GM21390 (cell line): ENCODE measurements around the gene GNAI1.

Source experiments
- ATAC-seq: cut with Tn5 transposase; IDR thresholded peaks from one replicate; pipeline ENCODE4 v1.9.1; 2021; ENCODE audit not compliant: unreplicated experiment

Gene GNAI1

DNA sequence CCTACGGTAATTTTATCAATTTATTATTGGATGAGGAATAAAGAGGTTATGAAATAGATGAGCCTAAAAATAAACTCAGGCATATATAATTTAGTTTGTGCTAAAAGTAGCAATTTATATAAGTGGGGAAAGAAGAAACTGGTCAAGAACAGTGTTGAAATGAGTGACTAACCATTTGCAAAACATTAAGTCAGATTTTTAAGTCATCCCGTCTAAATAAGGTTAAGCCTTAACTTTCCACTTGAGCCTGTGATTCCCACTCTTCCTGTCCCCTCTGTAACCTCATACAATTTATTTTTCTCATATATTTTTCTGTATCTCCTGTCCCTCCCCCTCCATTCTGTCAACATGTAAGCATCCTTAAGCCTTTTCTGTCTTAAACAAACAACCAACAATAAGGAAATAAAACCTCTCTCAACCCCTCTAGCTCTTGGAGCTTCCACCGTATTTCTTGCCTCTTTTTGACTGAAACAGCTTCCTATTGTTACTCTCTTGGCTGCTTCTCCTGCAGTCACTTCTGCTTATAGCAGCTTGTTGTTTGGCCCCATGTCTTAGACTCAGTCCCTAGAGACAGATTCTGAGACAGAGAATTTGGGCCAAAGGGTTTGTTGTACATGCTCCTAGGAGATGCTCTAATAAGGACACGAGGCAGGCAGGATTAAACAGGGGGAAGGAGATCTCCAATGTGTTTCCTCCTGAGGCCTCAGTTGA is 109.7 kb downstream of the GNAI1 start:
- ATAC-seq = no peak

DNA sequence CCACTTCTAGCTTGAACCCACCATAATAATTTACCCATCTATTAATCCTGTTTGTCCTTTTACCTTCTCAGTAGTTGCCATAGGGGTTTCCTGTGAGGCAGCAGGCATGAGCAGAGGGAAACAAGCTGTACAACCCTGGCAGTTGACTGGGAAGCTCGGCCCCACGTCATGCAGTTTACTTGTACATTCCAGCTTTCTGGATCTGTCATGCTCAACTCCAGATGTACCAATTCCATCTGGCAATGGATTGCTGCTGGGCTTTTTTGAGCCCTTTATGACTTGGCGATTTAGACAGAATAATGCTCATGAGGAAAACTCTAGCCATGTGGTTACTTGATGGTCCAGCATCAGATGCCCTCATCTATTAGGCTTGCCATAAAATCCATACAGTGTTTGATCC is 112.5 kb downstream of the GNAI1 start:
- ATAC-seq = no peak

DNA sequence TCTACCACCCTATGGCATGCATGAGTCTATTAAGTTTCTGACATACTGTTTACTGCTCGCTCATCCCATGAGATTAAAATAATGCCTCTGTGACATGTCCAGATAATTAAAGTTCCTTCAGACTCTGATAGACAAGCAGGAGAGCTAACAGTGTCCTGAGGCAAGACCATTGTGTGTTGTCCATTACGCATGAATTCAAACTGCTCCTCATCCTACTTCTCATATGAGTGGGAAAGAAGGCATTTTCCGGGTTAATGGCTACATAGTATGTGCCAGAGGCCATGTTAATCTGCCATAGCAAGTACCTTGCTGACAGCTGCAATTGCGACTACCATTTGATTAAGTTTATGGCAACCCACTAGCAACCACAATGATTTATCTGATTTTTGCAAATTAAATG is 113.3 kb downstream of the GNAI1 start:
- no peak for ATAC-seq

DNA sequence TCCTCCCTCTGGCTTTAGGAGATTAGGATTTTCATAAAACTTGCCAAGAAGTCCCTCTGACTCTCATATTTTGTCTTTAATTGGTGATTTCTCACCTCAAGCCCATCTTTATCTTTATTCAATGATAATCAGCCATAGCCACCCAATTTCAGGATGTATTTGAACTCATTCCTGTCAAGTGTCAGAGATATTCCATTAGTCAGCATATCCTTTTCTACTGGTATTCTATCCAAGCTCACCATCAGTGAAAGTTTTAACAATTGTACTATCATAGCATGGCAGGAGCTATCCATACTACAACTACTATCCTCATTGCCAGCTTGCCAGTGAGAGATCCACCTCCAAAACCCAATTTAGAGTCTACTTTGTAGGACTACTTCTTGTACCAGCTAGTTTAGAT is 114.6 kb downstream of the GNAI1 start:
- ATAC-seq = no peak

DNA sequence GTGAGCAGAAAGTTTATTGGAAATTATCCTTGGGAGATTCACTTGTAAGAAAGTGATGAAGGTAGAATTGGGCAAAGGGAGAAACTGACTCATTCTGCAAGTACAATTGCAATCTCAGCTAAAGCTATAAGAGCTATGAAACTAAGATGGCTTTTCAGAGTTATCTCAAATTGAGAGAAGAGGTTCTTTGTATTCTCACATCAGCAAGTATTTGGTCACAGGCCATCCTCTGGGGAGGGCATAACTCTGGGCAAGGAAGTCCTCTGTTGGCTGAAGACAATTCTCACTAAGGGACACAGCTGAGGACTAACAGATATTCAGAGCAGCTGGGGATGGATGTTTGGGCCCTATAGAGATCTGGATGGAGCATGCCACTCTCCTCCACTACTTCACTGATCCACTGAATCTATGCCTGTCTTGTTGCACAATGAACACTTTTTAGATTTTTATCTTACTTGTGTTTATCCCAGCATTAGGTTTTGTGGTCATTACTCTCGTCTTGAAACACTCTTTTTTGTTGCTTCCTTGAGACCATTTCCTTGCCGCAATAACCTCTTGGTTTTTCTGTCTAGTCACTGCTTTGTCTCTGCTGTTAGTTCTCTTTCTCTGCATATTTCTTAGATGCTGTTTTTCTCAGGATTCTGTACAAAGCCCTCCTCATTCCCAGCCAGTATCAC is 115.1 kb downstream of the GNAI1 start:
- no peak for ATAC-seq

DNA sequence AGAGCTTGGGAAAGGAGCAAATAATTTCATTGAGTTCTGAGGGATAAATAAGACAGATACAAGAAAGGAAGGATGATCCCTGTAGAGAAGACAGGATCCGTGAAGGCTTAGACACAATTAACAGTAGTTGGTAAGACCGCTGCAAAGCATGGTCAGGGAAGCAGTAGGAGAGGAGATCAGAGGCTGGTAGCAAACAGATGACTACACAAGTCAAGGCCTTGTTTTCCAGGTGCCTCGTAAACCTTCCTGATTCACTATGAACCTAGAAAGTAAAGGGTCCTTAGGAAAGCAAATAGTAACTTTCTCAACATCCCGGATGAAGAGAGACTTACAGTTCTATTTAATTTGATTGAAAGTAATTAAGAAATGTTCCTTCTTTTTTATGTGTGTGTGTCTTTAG is 118.6 kb downstream of the GNAI1 start:
- ATAC-seq = no peak

DNA sequence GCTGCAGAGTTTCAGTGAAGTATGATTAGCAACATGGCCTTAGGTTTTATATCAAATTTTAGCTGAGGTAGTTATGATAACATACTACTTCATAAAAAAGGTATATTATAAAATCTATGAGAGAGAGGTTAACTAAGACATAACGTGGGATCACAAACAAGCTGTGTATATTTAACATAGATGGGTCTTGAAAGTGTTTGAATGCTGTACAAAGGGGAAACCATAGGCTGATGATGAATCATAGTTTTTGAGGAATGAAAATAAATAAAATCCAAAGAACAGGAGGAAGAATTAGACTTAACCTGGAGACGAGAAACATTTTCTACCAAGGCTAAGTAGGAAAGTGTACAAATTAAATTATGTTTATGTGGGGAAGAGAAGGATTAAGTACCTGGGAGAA is 119.0 kb downstream of the GNAI1 start:
- ATAC-seq = no peak

DNA sequence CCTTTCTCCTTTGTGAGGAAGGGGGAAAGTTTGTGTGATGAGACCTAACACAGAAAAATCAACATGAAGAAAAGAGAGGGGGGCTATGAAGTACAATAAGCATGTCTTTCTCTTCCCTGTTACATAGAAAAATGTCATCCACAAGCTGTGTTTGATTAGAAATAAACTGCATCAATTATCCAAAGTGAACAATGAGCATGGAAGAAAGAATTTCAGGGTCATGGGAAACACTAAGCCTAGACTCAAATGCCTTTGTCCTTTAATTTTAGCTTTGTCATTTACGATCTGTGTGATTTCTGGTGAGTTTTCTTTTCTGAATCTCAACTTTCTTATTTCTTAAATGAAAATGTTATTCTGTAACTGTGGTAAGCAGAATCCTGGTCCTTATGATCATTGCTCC is 121.0 kb downstream of the GNAI1 start:
- no peak for ATAC-seq

DNA sequence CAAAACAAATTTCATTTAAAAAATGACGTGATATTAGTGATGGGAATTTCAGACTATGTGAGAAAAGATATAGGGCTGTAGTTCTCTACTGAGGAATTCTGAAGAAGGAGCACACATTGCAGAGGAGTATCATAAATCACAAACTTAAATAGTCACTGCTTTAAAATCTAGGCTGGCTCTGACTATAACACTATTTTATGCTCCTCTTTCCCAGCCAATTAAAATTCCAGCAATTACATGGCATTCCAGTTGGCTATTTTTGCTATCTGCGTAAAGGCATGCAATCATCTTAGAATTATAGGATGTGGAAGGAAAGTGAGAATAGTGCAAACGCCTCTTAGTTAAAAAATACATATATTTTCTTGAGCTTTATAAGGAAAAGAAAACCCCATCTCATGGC is 123.1 kb downstream of the GNAI1 start:
- ATAC-seq = no peak

DNA sequence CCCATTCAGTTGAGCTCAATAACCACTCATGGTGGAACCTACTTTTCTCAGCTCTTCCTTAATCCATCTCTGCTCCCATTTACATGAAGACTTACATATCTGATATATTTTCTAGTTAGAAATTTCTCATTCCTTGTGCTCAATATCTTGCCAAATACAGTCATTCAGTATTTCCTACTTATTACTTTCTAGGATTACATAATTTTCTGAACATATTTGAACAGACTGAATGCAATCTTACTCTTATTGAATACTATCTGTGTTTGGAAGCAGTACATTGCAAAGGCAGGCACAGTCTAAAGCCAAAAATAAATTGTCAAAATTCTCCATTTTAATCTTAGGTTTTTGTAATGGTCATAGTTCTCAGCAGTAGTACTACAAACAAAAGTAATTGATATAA is 126.0 kb downstream of the GNAI1 start:
- no peak for ATAC-seq

DNA sequence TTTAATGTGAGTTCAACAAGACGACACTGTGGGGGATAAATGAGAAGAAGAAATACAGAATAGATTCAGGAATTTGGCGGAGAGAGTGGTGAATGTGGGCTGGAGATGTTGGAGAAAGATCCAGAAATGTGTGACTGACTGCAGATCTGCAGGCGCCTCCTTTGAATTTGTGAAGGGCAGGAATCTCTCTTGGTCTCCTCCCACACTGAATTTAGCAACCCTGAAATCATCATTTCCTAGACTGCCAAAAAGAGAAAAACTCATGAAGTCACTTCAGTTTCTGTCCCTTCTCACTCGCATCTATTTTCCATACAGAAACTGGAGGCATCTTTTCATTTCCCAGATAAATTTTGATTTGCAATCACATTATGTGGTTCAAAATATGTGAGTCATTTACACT is 128.7 kb downstream of the GNAI1 start:
- no peak for ATAC-seq

DNA sequence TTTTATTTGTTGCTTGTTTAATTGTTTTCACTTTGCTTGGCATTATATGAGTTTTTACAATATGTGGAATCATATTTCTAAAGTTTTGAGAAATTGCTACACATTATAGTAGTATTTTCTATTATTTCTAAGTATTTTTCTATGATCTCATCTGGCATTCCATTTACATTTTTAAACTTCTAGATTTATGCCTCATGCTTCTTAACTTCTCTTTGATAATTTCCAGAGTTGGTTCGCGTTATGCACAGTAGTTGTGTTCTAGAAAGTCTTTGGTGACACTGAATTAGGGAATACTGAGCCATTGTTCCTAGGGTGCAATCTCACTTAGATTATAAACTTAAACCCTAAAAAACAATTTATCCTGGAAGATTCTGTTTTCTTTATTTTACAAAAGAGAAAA is 129.2 kb downstream of the GNAI1 start:
- no peak for ATAC-seq

DNA sequence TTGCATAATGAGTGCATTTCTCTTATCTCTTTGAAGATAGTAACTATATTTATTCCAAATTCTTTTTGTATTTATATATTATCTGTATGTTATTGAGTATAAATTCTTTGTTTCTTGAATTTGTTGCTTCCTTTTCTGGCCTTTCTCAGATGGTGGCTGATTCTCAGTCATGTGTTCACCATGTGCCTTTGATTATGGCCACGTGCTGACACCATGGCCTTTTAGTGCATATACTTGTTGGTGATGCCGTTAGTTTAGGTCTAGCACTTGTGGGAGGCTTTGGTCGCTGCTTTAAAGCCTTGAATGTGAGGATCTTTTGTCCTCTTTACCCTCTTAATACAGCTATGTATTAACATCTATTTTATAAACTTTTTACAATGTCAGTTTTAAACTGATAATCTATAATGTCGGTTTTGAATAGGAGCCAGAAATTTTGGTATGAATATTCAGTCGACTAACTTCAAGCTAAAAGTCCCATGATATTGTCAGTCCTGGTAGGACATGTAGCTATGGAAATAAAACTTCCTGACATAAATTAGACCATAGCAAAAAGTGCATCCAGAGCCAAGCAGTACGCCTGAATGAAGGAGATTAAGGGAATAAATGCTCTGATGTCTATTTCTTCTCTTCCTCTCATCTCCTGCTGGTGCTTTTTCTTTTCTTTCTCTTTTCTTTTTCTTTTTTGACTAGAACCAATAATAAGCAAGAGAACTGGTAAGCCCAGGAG is 130.3 kb downstream of the GNAI1 start:
- ATAC-seq = no peak

DNA sequence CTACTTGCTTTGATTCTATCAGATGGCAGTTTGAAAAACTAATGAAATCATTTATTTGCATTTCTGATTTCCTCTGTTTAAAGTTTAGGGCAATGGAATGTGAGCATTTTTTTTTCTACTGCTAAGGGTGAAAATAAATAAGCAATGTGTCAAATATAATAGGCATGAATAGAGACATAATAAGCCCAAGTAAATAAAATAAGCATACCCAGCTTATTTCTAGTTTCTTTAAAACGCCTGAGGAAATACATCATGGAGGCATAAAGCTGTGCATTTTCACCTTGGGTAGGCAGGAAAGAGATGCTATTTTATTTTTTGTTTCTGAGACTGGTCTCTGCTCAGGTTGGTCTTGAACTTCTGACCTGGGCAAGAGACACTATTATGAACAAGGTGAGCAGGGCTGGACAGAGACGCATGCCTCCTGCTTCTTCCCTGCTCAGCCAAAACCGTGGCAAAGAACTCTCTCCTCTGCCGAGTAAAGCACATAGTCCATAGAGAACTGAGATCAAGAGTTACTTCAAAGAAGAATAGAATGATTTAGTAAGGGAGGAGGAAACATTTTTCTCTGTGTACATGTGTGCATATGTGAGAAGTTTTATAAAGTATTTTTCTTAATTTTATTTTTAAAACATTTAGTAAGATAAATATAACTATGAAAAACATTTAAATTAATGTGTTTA is 138.1 kb downstream of the GNAI1 start:
- ATAC-seq = no peak

DNA sequence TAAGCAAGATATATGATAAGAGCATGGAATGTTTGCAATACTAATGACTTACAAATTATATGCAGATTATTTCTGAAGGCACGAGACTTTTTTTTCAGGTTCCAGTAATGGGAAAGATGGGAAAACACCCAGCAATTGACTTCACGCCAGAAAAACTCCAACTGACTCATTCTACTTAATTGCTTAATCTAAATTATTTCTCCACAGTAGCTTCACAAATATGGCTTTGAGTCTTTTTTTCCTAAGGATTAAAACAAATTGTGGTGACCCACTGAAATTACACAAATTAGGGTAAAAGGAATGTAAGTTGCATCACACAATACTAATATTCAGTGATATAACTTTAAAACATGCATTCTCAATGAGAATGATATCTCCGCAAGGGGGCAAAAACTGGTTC is 138.7 kb downstream of the GNAI1 start:
- no peak for ATAC-seq

DNA sequence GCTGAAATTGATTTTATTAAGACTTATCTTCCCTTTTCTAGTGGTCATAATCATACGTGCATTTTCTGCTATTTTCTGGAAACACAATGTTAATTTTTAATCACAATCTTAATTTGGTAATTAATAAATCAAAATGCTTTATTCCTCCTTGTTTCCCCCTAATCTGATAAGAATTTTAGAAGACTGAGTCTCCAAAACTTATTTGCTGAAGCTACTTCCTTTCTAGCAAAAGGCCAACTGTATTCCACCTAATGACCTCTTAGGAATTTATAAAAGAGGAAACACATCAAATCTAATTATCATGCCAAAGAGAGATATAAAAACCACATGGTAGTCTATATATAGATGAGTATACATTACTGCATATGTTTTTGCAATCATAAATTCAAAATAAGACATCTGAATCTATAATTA is 140.6 kb downstream of the GNAI1 start:
- ATAC-seq = no peak
